ENCODE results near the gene NEK11. TPM values are rescaled to one million over a fixed set of nuclear protein-coding genes. Genes with fewer than 3 reads are reported as not detected.
A peak's percentile ranks its signal among the peaks of the same experiment; 100 is the strongest.

NEK11 gene
- total RNA-seq, 1 donor: 15.3 TPM

GRCh38 chr3:131018970-131019369 is 7.7 kb upstream of the NEK11 start:
- DNase-seq (ENCODE audit: low read depth): no peak
- no peak for TF ChIP-seq CTCF (IDR thresholded peaks at IDR 0.05; ENCODE audit: insufficient read depth, low read length)
- no peak overlapping the region for H3K4me3 ChIP-seq (ENCODE audit: low read depth, low read length)

- no peak overlapping the region for H3K4me3 ChIP-seq (ENCODE audit: low read depth, low read length)
- TF ChIP-seq CTCF (IDR thresholded peaks at IDR 0.05; ENCODE audit: insufficient read depth, low read length): no peak
- no peak for DNase-seq (ENCODE audit: low read depth)
These were observed 6.5 kb upstream of the NEK11 start for GRCh38 chr3:131020122-131020693.

GRCh38 chr3:131025539-131025938 is 1.1 kb upstream of the NEK11 start:
- DNase-seq (ENCODE audit: low read depth): no peak
- peak overlapping the region; percentile 94 for H3K4me3 ChIP-seq (ENCODE audit: low read depth, low read length)

GRCh38 chr3:131028844-131029243 is 2.2 kb downstream of the NEK11 start:
- TF ChIP-seq CTCF (IDR thresholded peaks at IDR 0.05; ENCODE audit: insufficient read depth, low read length): no peak
- no peak for DNase-seq (ENCODE audit: low read depth)
- H3K4me3 ChIP-seq (ENCODE audit: low read depth, low read length): no peak overlapping the region

More at GRCh38 chr3:131025539-131025938, 1.1 kb upstream of the NEK11 start:
- no peak for TF ChIP-seq CTCF (IDR thresholded peaks at IDR 0.05; ENCODE audit: insufficient read depth, low read length)

- peak; percentile 39 for DNase-seq (ENCODE audit: low read depth)
- no peak for TF ChIP-seq CTCF (IDR thresholded peaks at IDR 0.05; ENCODE audit: insufficient read depth, low read length)
These were observed 5.0 kb downstream of the NEK11 start for GRCh38 chr3:131031660-131032059.

GRCh38 chr3:131033480-131034080 is 6.9 kb downstream of the NEK11 start:
- H3K4me3 ChIP-seq (ENCODE audit: low read depth, low read length): no peak overlapping the region
- peak; percentile 72 for DNase-seq (ENCODE audit: low read depth)
- TF ChIP-seq CTCF (IDR thresholded peaks at IDR 0.05; ENCODE audit: insufficient read depth, low read length): peak; percentile 55

More at GRCh38 chr3:131031660-131032059, 5.0 kb downstream of the NEK11 start:
- H3K4me3 ChIP-seq (ENCODE audit: low read depth, low read length): no peak overlapping the region
